Measurements from ENCODE around the gene IL12RB2. TPM values are rescaled to one million over a fixed set of nuclear protein-coding genes. Genes with fewer than 3 reads are reported as not detected.

IL12RB2 gene
- total RNA-seq, 2 donors from 2014 or later: 1.3 to 3.3 TPM

DNA sequence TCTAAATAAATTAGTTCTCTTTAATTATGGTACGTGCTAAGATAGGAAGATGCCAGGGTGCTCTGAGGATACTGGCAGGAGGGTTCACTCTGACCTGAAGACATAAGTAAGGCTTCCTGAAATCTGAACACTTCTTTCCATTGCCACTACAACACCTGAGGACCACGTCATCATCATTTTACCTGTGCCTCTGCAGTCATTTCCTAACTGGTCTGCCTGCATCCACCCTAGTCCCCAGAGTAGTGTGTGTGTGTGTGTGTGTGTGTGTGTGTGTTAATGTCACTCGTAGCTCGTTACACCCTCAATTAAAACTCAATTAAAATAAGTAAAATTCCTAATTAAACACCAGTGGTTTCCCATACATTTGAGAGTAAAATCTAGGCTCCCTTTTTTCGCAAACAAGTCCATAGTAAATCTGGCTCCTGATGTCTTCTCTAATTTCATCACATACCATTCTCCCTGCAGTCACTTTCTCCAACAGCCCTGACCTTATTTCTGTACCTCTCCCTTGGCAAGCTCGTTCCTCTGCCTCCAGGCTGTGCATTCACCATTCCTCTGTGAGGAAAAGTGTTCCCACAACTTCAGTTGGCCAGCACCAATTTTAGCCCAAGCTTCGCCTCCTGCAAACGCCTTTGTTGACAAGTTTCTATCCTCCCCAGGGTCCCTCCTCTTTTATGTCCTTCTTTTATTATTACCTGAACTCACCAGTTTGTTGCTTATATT lies 8.7 kb downstream of the IL12RB2 start:
- TF ChIP-seq POLR2A (IDR thresholded peaks at IDR 0.05): no peak
- TF ChIP-seq, protein P1, sequence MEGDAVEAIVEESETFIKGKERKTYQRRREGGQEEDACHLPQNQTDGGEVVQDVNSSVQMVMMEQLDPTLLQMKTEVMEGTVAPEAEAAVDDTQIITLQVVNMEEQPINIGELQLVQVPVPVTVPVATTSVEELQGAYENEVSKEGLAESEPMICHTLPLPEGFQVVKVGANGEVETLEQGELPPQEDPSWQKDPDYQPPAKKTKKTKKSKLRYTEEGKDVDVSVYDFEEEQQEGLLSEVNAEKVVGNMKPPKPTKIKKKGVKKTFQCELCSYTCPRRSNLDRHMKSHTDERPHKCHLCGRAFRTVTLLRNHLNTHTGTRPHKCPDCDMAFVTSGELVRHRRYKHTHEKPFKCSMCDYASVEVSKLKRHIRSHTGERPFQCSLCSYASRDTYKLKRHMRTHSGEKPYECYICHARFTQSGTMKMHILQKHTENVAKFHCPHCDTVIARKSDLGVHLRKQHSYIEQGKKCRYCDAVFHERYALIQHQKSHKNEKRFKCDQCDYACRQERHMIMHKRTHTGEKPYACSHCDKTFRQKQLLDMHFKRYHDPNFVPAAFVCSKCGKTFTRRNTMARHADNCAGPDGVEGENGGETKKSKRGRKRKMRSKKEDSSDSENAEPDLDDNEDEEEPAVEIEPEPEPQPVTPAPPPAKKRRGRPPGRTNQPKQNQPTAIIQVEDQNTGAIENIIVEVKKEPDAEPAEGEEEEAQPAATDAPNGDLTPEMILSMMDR (IDR thresholded peaks at IDR 0.05): no peak
- no peak for ATAC-seq
- 83 to 92% methylated on average over 8 of the region's 8 CpGs for WGBS, 2 donors
- H3K4me1 ChIP-seq: no peaks in the 10 kb centered on the region
- no peaks in the 10 kb centered on the region for H3K9me3 ChIP-seq
- H3K4me3 ChIP-seq: no peak overlapping the region
- H3K27me3 ChIP-seq: no peaks in the 10 kb centered on the region
- H3K27ac ChIP-seq: no peak overlapping the region
- intact Hi-C loops (cut with DNase I): no loop called here
- H3K36me3 ChIP-seq (replicated peaks in 1 of 2; ENCODE audit: insufficient read depth in 1 of 2, low read depth in 2 of 2): no peaks in the 10 kb centered on the region
- no peak for DNase-seq

DNA sequence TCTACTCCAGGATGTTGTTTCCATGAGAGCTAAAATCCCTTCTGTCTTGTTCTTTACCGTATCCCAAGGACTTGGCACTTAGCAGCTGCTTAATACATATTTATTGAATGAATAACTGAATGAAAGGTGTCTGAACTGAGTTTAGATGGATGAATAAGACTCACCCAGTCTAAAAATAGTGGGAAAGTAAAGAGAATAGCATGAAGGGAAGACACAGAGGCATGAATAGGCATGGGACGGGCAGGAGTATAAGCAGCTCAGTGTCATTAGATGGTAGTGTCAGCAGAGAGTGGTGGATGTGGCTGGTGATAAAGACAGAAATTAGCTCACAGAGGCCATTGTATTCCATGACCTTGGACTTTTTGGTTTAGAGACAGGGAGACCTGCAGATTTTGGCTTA lies 9.2 kb downstream of the IL12RB2 start:
- TF ChIP-seq, protein P1 (IDR thresholded peaks at IDR 0.05): no peak
- TF ChIP-seq POLR2A (IDR thresholded peaks at IDR 0.05): no peak
- ATAC-seq: no peak
- no peaks in the 10 kb centered on the region for H3K4me1 ChIP-seq
- no peak overlapping the region for H3K27ac ChIP-seq
- intact Hi-C loops (cut with DNase I): no loop called here
- no peak overlapping the region for H3K4me3 ChIP-seq
- H3K27me3 ChIP-seq: no peaks in the 10 kb centered on the region
- 91 to 97% methylated on average over 2 of the region's 2 CpGs for WGBS, 2 donors
- H3K9me3 ChIP-seq: no peaks in the 10 kb centered on the region
- no peak for DNase-seq
- no peaks in the 10 kb centered on the region for H3K36me3 ChIP-seq (replicated peaks in 1 of 2; ENCODE audit: insufficient read depth in 1 of 2, low read depth in 2 of 2)

DNA sequence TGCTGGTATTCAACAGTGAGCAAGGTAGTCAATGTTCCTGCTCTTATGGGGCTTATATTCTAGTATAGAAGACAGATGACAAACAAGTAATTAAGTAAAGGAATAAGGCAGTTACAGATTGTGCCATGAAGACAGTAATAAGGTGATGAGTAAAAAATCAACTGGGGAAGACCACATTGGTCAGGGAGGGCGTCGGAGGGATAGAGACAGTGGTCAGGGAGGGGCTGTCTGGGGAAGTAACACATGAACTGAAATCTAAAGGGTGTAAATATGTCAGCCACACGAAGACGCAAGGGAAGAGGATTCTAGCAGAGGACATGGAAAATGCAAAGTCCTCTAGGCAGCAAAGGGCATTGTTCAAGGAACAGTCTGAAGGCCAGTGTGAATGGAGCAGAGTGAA lies 10.1 kb downstream of the IL12RB2 start:
- DNase-seq (no peak), ATAC-seq (no peak)
- no peak overlapping the region for H3K4me3 ChIP-seq
- H3K27ac ChIP-seq: no peak overlapping the region
- H3K9me3 ChIP-seq: no peaks in the 10 kb centered on the region
- H3K4me1 ChIP-seq: no peaks in the 10 kb centered on the region
- H3K27me3 ChIP-seq: no peaks in the 10 kb centered on the region
- intact Hi-C loops (cut with DNase I): no loop called here
- TF ChIP-seq, protein P1 (IDR thresholded peaks at IDR 0.05): no peak
- TF ChIP-seq POLR2A (IDR thresholded peaks at IDR 0.05): no peak
- 91 to 99% methylated on average over 4 of the region's 4 CpGs for WGBS, 2 donors
- H3K36me3 ChIP-seq (replicated peaks in 1 of 2; ENCODE audit: insufficient read depth in 1 of 2, low read depth in 2 of 2): no peaks in the 10 kb centered on the region

DNA sequence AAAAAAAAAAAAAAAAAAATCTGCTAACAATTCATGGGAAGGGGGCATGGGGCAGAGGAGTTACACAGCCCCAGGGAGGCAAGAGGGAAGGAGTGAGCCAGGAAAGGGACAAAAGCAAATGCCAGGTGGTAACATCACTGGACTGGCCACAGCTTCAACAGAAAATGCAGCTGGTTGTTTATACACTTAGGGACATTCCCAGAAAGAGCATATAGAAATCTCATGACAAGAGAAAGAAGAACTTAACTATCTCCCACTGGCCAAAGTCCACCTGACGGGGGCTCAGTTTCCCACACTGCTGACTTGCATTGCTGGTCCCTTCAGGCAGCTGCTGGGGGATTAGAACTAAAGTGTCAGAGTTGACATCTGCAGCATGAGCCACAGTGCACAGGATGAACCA lies 14.8 kb downstream of the IL12RB2 start:
- WGBS, 2 donors: 86 to 92% methylated on average over 1 of the region's 1 CpG
- no peak overlapping the region for H3K4me3 ChIP-seq
- H3K36me3 ChIP-seq (replicated peaks in 1 of 2; ENCODE audit: insufficient read depth in 1 of 2, low read depth in 2 of 2): no peaks in the 10 kb centered on the region
- no peak for ATAC-seq
- H3K27ac ChIP-seq: no peak overlapping the region
- no peaks in the 10 kb centered on the region for H3K27me3 ChIP-seq
- TF ChIP-seq, protein P1 (IDR thresholded peaks at IDR 0.05): no peak
- no peak for TF ChIP-seq POLR2A (IDR thresholded peaks at IDR 0.05)
- intact Hi-C loops (cut with DNase I): no loop called here
- no peaks in the 10 kb centered on the region for H3K4me1 ChIP-seq
- no peaks in the 10 kb centered on the region for H3K9me3 ChIP-seq
- no peak for DNase-seq

DNA sequence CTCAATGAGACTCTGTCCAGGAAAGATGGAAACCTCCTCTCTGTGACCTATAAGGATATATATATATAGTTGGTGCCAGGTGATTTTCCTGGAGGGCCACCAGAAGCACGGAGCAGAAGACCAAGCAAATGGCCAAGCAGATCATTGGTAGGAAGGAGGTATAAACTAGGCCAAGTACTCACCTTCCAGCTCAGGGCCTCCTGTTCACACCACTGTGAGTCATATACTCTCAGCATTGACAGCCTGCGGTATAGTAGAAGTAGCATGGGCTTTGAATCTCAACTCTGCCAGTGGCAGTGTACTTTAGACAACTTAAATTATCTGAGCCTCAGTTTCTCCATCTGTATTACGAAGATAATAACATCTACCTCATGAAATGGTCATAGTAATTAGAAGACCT lies 15.4 kb downstream of the IL12RB2 start:
- Histone ChIP-seq H3K27ac (no peak overlapping the region), H3K4me3 (no peak overlapping the region), H3K36me3 (replicated peaks in 1 of 2; ENCODE audit: insufficient read depth in 1 of 2, low read depth in 2 of 2) (no peaks in the 10 kb centered on the region), H3K27me3 (no peaks in the 10 kb centered on the region), H3K4me1 (no peaks in the 10 kb centered on the region), H3K9me3 (no peaks in the 10 kb centered on the region)
- ATAC-seq: no peak
- WGBS, 2 donors: 94 to 97% methylated on average over 3 of the region's 3 CpGs
- no peak for DNase-seq
- intact Hi-C loops (cut with DNase I): no loop called here
- no peak for TF ChIP-seq POLR2A (IDR thresholded peaks at IDR 0.05)
- TF ChIP-seq, protein P1 (IDR thresholded peaks at IDR 0.05): no peak

Measured in body of pancreas (tissue), 4 donors.